Neural progenitor cell (in vitro differentiated cells): ENCODE measurements around the gene EFS. TPM values are rescaled to one million over a fixed set of nuclear protein-coding genes. Genes with fewer than 3 reads are reported as not detected.

Experiments used
- DNase-seq: peaks from one replicate; pipeline ENCODE4 v3.0.0-alpha.2; 2016; ENCODE audit warnings: low spot score
- H2AFZ ChIP-seq: fragments of 200-600 bp; sonication (generic); replicated peaks from 2 replicates; pipeline ENCODE4 v1.6.1; 2016; ENCODE audit warnings: antibody characterized with exemption
- H3F3A ChIP-seq: fragments of 200-600 bp; sonication (generic); 2 replicates; pipeline ENCODE4 v1.6.1; 2016; ENCODE audit warnings: antibody characterized with exemption, low read depth
- H3K27ac ChIP-seq: fragments of 200-600 bp; sonication (generic); 2 replicates; pipeline ENCODE4 v1.5.1; 2016; ENCODE audit warnings: mild to moderate bottlenecking
- H3K27me3 ChIP-seq: fragments of 200-600 bp; sonication (generic); 2 replicates; pipeline ENCODE4 v1.6.1; 2016; ENCODE audit warnings: mild to moderate bottlenecking, moderate library complexity
- H3K36me3 ChIP-seq: fragments of 200-600 bp; sonication (generic); 2 replicates; pipeline ENCODE4 v1.5.1; 2016
- H3K4me1 ChIP-seq: fragments of 200-600 bp; sonication (generic); 2 replicates; pipeline ENCODE4 v1.6.1; 2016; ENCODE audit warnings: mixed run types
- H3K4me2 ChIP-seq: fragments of 200-600 bp; sonication (generic); 2 replicates; pipeline ENCODE4 v1.6.1; 2016
- H3K4me3 ChIP-seq: fragments of 200-600 bp; sonication (generic); 2 replicates; pipeline ENCODE4 v1.5.1; 2016
- H3K79me2 ChIP-seq: fragments of 200-600 bp; sonication (generic); 2 replicates; pipeline ENCODE4 v1.6.1; 2016; ENCODE audit warnings: low read depth
- H3K9ac ChIP-seq: fragments of 200-600 bp; sonication (generic); 2 replicates; pipeline ENCODE4 v1.6.1; 2016
- H3K9me3 ChIP-seq: fragments of 200-600 bp; sonication (generic); 2 replicates; pipeline ENCODE4 v1.5.1; 2016; ENCODE audit warnings: low read depth
- H4K20me1 ChIP-seq: fragments of 200-600 bp; sonication (generic); 2 replicates; pipeline ENCODE4 v1.6.1; 2016; ENCODE audit warnings: low read depth
- H3K27ac Mint-ChIP-seq: 3 replicates; pipeline ENCODE4 v1.8.0; 2021; ENCODE audit warnings: mixed read lengths
- H3K27me3 Mint-ChIP-seq: 2 replicates; pipeline ENCODE4 v1.8.0; 2022; ENCODE audit warnings: low read depth, mild to moderate bottlenecking, inconsistent platforms, moderate library complexity, mixed read lengths; ENCODE audit not compliant: insufficient read depth
- H3K36me3 Mint-ChIP-seq: 3 replicates; pipeline ENCODE4 v1.8.0; 2021; ENCODE audit warnings: mixed read lengths
- H3K4me1 Mint-ChIP-seq: 3 replicates; pipeline ENCODE4 v1.8.0; 2021; ENCODE audit warnings: mixed read lengths
- H3K4me3 Mint-ChIP-seq: 3 replicates; pipeline ENCODE4 v1.8.0; 2021; ENCODE audit warnings: mild to moderate bottlenecking, moderate library complexity, mixed read lengths
- H3K9me3 Mint-ChIP-seq: 3 replicates; pipeline ENCODE4 v1.8.0; 2020; ENCODE audit warnings: mixed read lengths
- CTCF ChIP-seq: fragments of 200-600 bp; sonication (generic); IDR thresholded peaks from 2 replicates; pipeline ENCODE4 v1.5.1; 2017; ENCODE audit warnings: antibody characterized with exemption, mild to moderate bottlenecking
- EZH2 ChIP-seq: fragments of 200-600 bp; sonication (generic); IDR thresholded peaks from 2 replicates; pipeline ENCODE4 v1.6.1; 2017; ENCODE audit warnings: antibody characterized with exemption, mild to moderate bottlenecking, moderate library complexity
- EZH2phosphoT487 ChIP-seq: fragments of 200-600 bp; sonication (generic); IDR thresholded peaks from 2 replicates; pipeline ENCODE4 v1.6.1; 2017; ENCODE audit warnings: antibody characterized with exemption
- total RNA-seq: library from RNA; depleted of rRNA; stranded (reverse); fragments of >200 nt; gene quantifications from 2 replicates; pipeline ENCODE4 v1.2.3, GENCODE V29; 2015; ENCODE audit warnings: low replicate concordance

EFS gene
- total RNA-seq, 1 donor from 2014 or later, result 21.7 TPM

- no peaks in the 10 kb centered on the region for H3K36me3 Mint-ChIP-seq
- H2AFZ ChIP-seq, result no peak overlapping the region
- no peak for DNase-seq
- H3K27me3 Mint-ChIP-seq, result peaks cover 8% of the 10 kb centered on the region
- H3K9ac ChIP-seq, result no peak overlapping the region
- no peak for TF ChIP-seq EZH2phosphoT487
- no peak for TF ChIP-seq EZH2
- no peak for TF ChIP-seq CTCF
- no peaks in the 10 kb centered on the region for H3K9me3 Mint-ChIP-seq
- H3K4me2 ChIP-seq, result no peak overlapping the region
- H3K4me3 Mint-ChIP-seq, result peak overlapping the region; percentile 50
- H3K9me3 ChIP-seq, result no peaks in the 10 kb centered on the region
- no peak overlapping the region for H3K27ac Mint-ChIP-seq
- H3K4me3 ChIP-seq, result no peak overlapping the region
- H3K79me2 ChIP-seq, result no peaks in the 10 kb centered on the region
- no peaks in the 10 kb centered on the region for H3F3A ChIP-seq
- no peaks in the 10 kb centered on the region for H4K20me1 ChIP-seq
- no peak overlapping the region for H3K27ac ChIP-seq
- peaks cover 10% of the 10 kb centered on the region for H3K4me1 Mint-ChIP-seq
- no peaks in the 10 kb centered on the region for H3K36me3 ChIP-seq
- no peaks in the 10 kb centered on the region for H3K4me1 ChIP-seq
- H3K27me3 ChIP-seq, result no peaks in the 10 kb centered on the region
Measured at GRCh38 chr14:23385642-23386265, 20.8 kb upstream of the EFS start.

- Mint-ChIP-seq H3K4me1 (peaks cover 12% of the 10 kb centered on the region), H3K36me3 (no peaks in the 10 kb centered on the region), H3K4me3 (no peak overlapping the region), H3K27ac (no peak overlapping the region), H3K9me3 (no peaks in the 10 kb centered on the region), H3K27me3 (peaks cover 7% of the 10 kb centered on the region)
- no peak overlapping the region for H2AFZ ChIP-seq
- no peak overlapping the region for H3K27ac ChIP-seq
- H4K20me1 ChIP-seq, result no peaks in the 10 kb centered on the region
- H3K36me3 ChIP-seq, result no peaks in the 10 kb centered on the region
- no peaks in the 10 kb centered on the region for H3K79me2 ChIP-seq
- no peak overlapping the region for H3K9ac ChIP-seq
- H3K4me1 ChIP-seq, result no peaks in the 10 kb centered on the region
- TF ChIP-seq CTCF (no peak), EZH2phosphoT487 (no peak), EZH2 (no peak)
- no peak for DNase-seq
- no peaks in the 10 kb centered on the region for H3K27me3 ChIP-seq
- H3K4me2 ChIP-seq, result no peak overlapping the region
- no peaks in the 10 kb centered on the region for H3F3A ChIP-seq
- H3K4me3 ChIP-seq, result no peak overlapping the region
- no peaks in the 10 kb centered on the region for H3K9me3 ChIP-seq
Measured at GRCh38 chr14:23385244-23385641, 20.3 kb upstream of the EFS start.

- peaks cover 10% of the 10 kb centered on the region for H3K27me3 Mint-ChIP-seq
- Histone ChIP-seq H3K9me3 (no peaks in the 10 kb centered on the region), H3K36me3 (no peaks in the 10 kb centered on the region), H3F3A (no peaks in the 10 kb centered on the region), H3K4me2 (no peak overlapping the region), H3K4me1 (no peaks in the 10 kb centered on the region), H3K9ac (no peak overlapping the region), H3K4me3 (no peak overlapping the region), H3K27me3 (no peaks in the 10 kb centered on the region), H2AFZ (no peak overlapping the region), H3K27ac (no peak overlapping the region), H3K79me2 (no peaks in the 10 kb centered on the region), H4K20me1 (no peaks in the 10 kb centered on the region)
- peaks cover 12% of the 10 kb centered on the region for H3K4me1 Mint-ChIP-seq
- H3K27ac Mint-ChIP-seq, result no peak overlapping the region
- TF ChIP-seq CTCF, result no peak
- no peak for TF ChIP-seq EZH2phosphoT487
- TF ChIP-seq EZH2, result no peak
- H3K36me3 Mint-ChIP-seq, result no peaks in the 10 kb centered on the region
- no peak for DNase-seq
- no peak overlapping the region for H3K4me3 Mint-ChIP-seq
- H3K9me3 Mint-ChIP-seq, result no peaks in the 10 kb centered on the region
Measured at GRCh38 chr14:23384364-23385080, 19.6 kb upstream of the EFS start.
